H1 (cell line): ENCODE data around the gene GALE. TPM values are rescaled to one million over a fixed set of nuclear protein-coding genes. Genes with fewer than 3 reads are reported as not detected.

Source experiments
- CTCF ChIA-PET: fragments of 300-600 bp; sonication (Branson Sonifier 250); formaldehyde crosslinking; loops from one replicate; lab custom pipeline; 2021; ENCODE audit not compliant: partially characterized antibody; lab: Charles Lee
- POLR2A ChIA-PET: fragments of 300-600 bp; sonication (Branson Sonifier 250); formaldehyde crosslinking; loops from one replicate; lab custom pipeline; 2021; ENCODE audit warnings: inconsistent platforms; ENCODE audit not compliant: partially characterized antibody; lab: Charles Lee
- DNase-seq, 2 experiments: peaks; one replicate each; pipeline versions ENCODE4 v3.0.0 to v3.0.0-alpha.2; 2010 to 2022; ENCODE audit warnings: low spot score in 2 of 2, low read depth in 1 of 2, mixed read lengths in 1 of 2
- FAIRE-seq: peaks from 2 replicates; lab custom pipeline; 2011; peaks lifted over from hg19 to GRCh38; lab: Jason Lieb, UNC
- H2AFZ ChIP-seq: 2 replicates; pipeline ENCODE4 v1.8.1; 2012; ENCODE audit warnings: low read length, inconsistent platforms
- H2AK5ac ChIP-seq: 2 replicates; pipeline ENCODE4 v1.6.1; 2013; ENCODE audit warnings: low read depth, low read length
- H2BK120ac ChIP-seq: replicated peaks from 2 replicates; pipeline ENCODE3; 2013; ENCODE audit warnings: low read depth, low read length, inconsistent platforms
- H2BK12ac ChIP-seq: 2 replicates; pipeline ENCODE4 v1.6.1; 2013; ENCODE audit warnings: low read depth, low read length
- H2BK15ac ChIP-seq: 2 replicates; pipeline ENCODE4 v1.6.1; 2013; ENCODE audit warnings: low read length
- H2BK20ac ChIP-seq: 2 replicates; pipeline ENCODE4 v1.6.1; 2013; ENCODE audit warnings: low read length
- H2BK5ac ChIP-seq: 2 replicates; pipeline ENCODE4 v1.6.1; 2013; ENCODE audit warnings: low read depth, low read length
- H3K14ac ChIP-seq: 2 replicates; pipeline ENCODE4 v1.6.1; 2013; ENCODE audit warnings: inconsistent platforms; ENCODE audit not compliant: insufficient read length
- H3K18ac ChIP-seq: 2 replicates; pipeline ENCODE4 v1.6.1; 2013; ENCODE audit warnings: low read length; ENCODE audit errors: extremely low read depth
- H3K23ac ChIP-seq: 2 replicates; pipeline ENCODE4 v1.6.1; 2013; ENCODE audit warnings: inconsistent platforms; ENCODE audit not compliant: insufficient read length
- H3K23me2 ChIP-seq: 2 replicates; pipeline ENCODE4 v1.6.1; 2013; ENCODE audit warnings: low read depth, low read length
- H3K27ac ChIP-seq: 2 replicates; pipeline ENCODE4 v1.6.1; 2011; ENCODE audit warnings: low read depth, low read length, inconsistent platforms
- H3K27me3 ChIP-seq, 4 experiments: replicated peaks in 1 of 4; 1 replicate in 1 of 4; 2 replicates in 3 of 4; pipeline versions ENCODE4 v1.6.1 to v1.8.1; 2011 to 2013; ENCODE audit warnings: low read length in 3 of 4, mild to moderate bottlenecking in 3 of 4, inconsistent platforms in 2 of 4, mixed read lengths in 2 of 4, moderate library complexity in 1 of 4; ENCODE audit not compliant: control insufficient read depth in 3 of 4, insufficient read depth in 3 of 4; ENCODE audit errors: extremely low read depth in 1 of 4
- H3K36me3 ChIP-seq, 4 experiments: 2 replicates each; pipeline versions ENCODE4 v1.6.1 to v1.8.1; 2011 to 2013; ENCODE audit warnings: mild to moderate bottlenecking in 4 of 4, low read length in 3 of 4, moderate library complexity in 2 of 4, control low read depth in 1 of 4, inconsistent platforms in 1 of 4; ENCODE audit not compliant: insufficient read depth in 4 of 4, control insufficient read depth in 2 of 4
- H3K4ac ChIP-seq: replicated peaks from 2 replicates; pipeline ENCODE3; 2013; ENCODE audit warnings: low read length, low read depth, mixed read lengths, inconsistent platforms; ENCODE audit not compliant: insufficient read length
- H3K4me1 ChIP-seq, 4 experiments: replicated peaks in 1 of 4; 1 replicate in 1 of 4; 2 replicates in 3 of 4; pipeline versions ENCODE4 v1.6.1 to v1.8.1; 2011 to 2013; ENCODE audit warnings: low read length in 3 of 4, inconsistent platforms in 2 of 4, mixed read lengths in 1 of 4; ENCODE audit not compliant: insufficient read depth in 4 of 4, control insufficient read depth in 3 of 4
- H3K4me2 ChIP-seq, 2 experiments: 2 replicates each; pipeline versions ENCODE4 v1.6.1 to v1.8.1; 2011 to 2013; ENCODE audit warnings: low read depth in 2 of 2, low read length in 2 of 2, control low read depth in 1 of 2, inconsistent platforms in 1 of 2, mild to moderate bottlenecking in 1 of 2; ENCODE audit not compliant: insufficient read depth in 1 of 2
- H3K4me3 ChIP-seq, 4 experiments: fragments of 200-600, 300-600 bp in 1 of 4; sonication (generic), shearing (Covaris generic), sonication (Bioruptor Twin) in 1 of 4; 2 replicates each; pipeline versions ENCODE4 v1.5.1 to v1.8.1; 2011 to 2016; ENCODE audit warnings: low read length in 4 of 4, low read depth in 3 of 4, control low read depth in 2 of 4, inconsistent platforms in 2 of 4, mild to moderate bottlenecking in 2 of 4, mixed read lengths in 1 of 4, moderate library complexity in 1 of 4; ENCODE audit not compliant: insufficient read depth in 2 of 4; ENCODE audit errors: extremely low read depth in 1 of 4
- H3K56ac ChIP-seq: replicated peaks from 2 replicates; pipeline ENCODE3; 2013; ENCODE audit warnings: low read depth, mild to moderate bottlenecking, mixed read lengths, low read length, inconsistent platforms; ENCODE audit not compliant: insufficient read length
- H3K79me1 ChIP-seq: 2 replicates; pipeline ENCODE4 v1.6.1; 2013; ENCODE audit warnings: low read depth, low read length, control low read depth
- H3K79me2 ChIP-seq, 2 experiments: 2 replicates each; pipeline versions ENCODE4 v1.6.1 to v1.8.1; 2012 to 2013; ENCODE audit warnings: low read length in 2 of 2, mild to moderate bottlenecking in 2 of 2, inconsistent platforms in 1 of 2; ENCODE audit not compliant: insufficient read depth in 2 of 2, control insufficient read depth in 1 of 2
- H3K9ac ChIP-seq, 4 experiments: replicated peaks in 1 of 4; 1 replicate in 1 of 4; 2 replicates in 3 of 4; pipeline versions ENCODE4 v1.6.1 to v1.8.1; 2011 to 2013; ENCODE audit warnings: low read depth in 3 of 4, low read length in 3 of 4, control low read depth in 2 of 4, mild to moderate bottlenecking in 2 of 4, moderate library complexity in 2 of 4, inconsistent platforms in 1 of 4; ENCODE audit errors: extremely low read depth in 1 of 4
- H3K9me3 ChIP-seq, 2 experiments: 2 replicates each; pipeline versions ENCODE4 v1.6.1 to v1.8.1; 2012 to 2013; ENCODE audit warnings: mild to moderate bottlenecking in 2 of 2, moderate library complexity in 2 of 2, control low read depth in 1 of 2, inconsistent platforms in 1 of 2, low read depth in 1 of 2, low read length in 1 of 2, mixed read lengths in 1 of 2; ENCODE audit not compliant: insufficient read depth in 2 of 2
- H4K20me1 ChIP-seq, 2 experiments: replicated peaks in 1 of 2; 2 replicates each; pipeline versions ENCODE3 to v1.8.1; 2011 to 2013; ENCODE audit warnings: inconsistent platforms in 2 of 2, low read length in 2 of 2, mild to moderate bottlenecking in 1 of 2; ENCODE audit not compliant: insufficient read depth in 2 of 2, control insufficient read depth in 1 of 2
- H4K5ac ChIP-seq: 2 replicates; pipeline ENCODE4 v1.6.1; 2013; ENCODE audit warnings: low read length, low read depth, mixed read lengths, inconsistent platforms; ENCODE audit not compliant: insufficient read length
- H4K8ac ChIP-seq: 2 replicates; pipeline ENCODE4 v1.8.0; 2013; ENCODE audit warnings: mild to moderate bottlenecking, moderate library complexity, low read length, inconsistent platforms; ENCODE audit not compliant: insufficient read depth; ENCODE audit errors: extremely low read depth
- H4K91ac ChIP-seq: replicated peaks from 2 replicates; pipeline ENCODE3; 2013; ENCODE audit warnings: low read length, mixed read lengths, inconsistent platforms; ENCODE audit not compliant: insufficient read length
- CHD1 ChIP-seq: IDR thresholded peaks from 2 replicates; pipeline ENCODE4 v1.6.1; 2012; ENCODE audit warnings: low read depth, low read length, improper control_type of control experiment
- HDAC2 ChIP-seq, 2 experiments: fragments of 300-600 bp in 1 of 2; sonication (generic) in 1 of 2; IDR thresholded peaks; 2 replicates each; pipeline ENCODE4 v1.6.1; 2011 to 2012; ENCODE audit warnings: low read depth in 2 of 2, low read length in 2 of 2, mild to moderate bottlenecking in 2 of 2, moderate library complexity in 2 of 2, borderline replicate concordance in 1 of 2, inconsistent platforms in 1 of 2
- POLR2AphosphoS5 ChIP-seq: IDR thresholded peaks from 2 replicates; pipeline ENCODE4 v1.6.1; 2011; ENCODE audit warnings: low read depth, low read length
- RXRA ChIP-seq: IDR thresholded peaks from 2 replicates; pipeline ENCODE4 v1.6.1; 2011; ENCODE audit warnings: low read depth, mild to moderate bottlenecking, low read length, moderate library complexity; ENCODE audit not compliant: insufficient read depth
- SIN3A ChIP-seq, 2 experiments: IDR thresholded peaks in 1 of 2; conservative IDR thresholded peaks in 1 of 2; 2 replicates each; pipeline ENCODE4 v1.6.1; 2011 to 2012; ENCODE audit warnings: low read length in 2 of 2, improper control_type of control experiment in 1 of 2, low read depth in 1 of 2, mild to moderate bottlenecking in 1 of 2
- SIRT6 ChIP-seq: IDR thresholded peaks from one replicate; pipeline ENCODE4 v1.7.1; 2012; ENCODE audit warnings: low read length, inconsistent platforms
- TBP ChIP-seq: IDR thresholded peaks from 2 replicates; pipeline ENCODE4 v1.6.1; 2011; ENCODE audit warnings: low read depth, low read length, improper control_type of control experiment
- TEAD4 ChIP-seq: IDR thresholded peaks from 2 replicates; pipeline ENCODE4 v1.6.1; 2012; ENCODE audit warnings: low read depth, low read length, inconsistent platforms, mixed read lengths
- WGBS, 2 experiments: shearing (Covaris generic) in 1 of 2; methylation state at CpG; one replicate each; pipeline versions ENCODE4 v1.1.6 to v1.1.7; 2013 to 2015; ENCODE audit warnings: low lambda C conversion rate in 2 of 2, mixed read lengths in 2 of 2, inconsistent platforms in 1 of 2, low coverage in 1 of 2, missing lambda C conversion rate in 1 of 2; ENCODE audit not compliant: insufficient replicate concordance in 2 of 2, insufficient coverage in 1 of 2, insufficient read length in 1 of 2; ENCODE audit errors: extremely low coverage in 1 of 2, missing lambda C conversion rate in 1 of 2; 5-methylcytosine and 5-hydroxymethylcytosine counted together
- polyA plus RNA-seq, 7 experiments: library from polyadenylated mRNA; depleted of rRNA in 3 of 7; stranded (reverse) in 5 of 7; unstranded in 2 of 7; fragments of >200 nt in 5 of 7; fragments of 200-250 nt in 2 of 7; gene quantifications; 1 replicate in 5 of 7; 2 replicates in 1 of 7; 4 replicates in 1 of 7; pipeline versions ENCODE4 v1.2.1 to v1.2.3, GENCODE V29; 2011 to 2013; ENCODE audit warnings: missing spikeins in 2 of 7, mixed read lengths in 2 of 7
- total RNA-seq: library from RNA; stranded (reverse); fragmentation: NEBNext Ultra II Directional; extraction: Animal tissue kit (Norgen Biotek cat#: 25700); gene quantifications from 2 replicates; pipeline ENCODE4 v1.2.1, GENCODE V29; 2021
- TF ChIP-seq, protein P1 (sequence below): IDR thresholded peaks from 2 replicates; pipeline ENCODE4 v1.6.1; 2012; ENCODE audit warnings: inconsistent platforms

The GALE gene
- total and polyA plus RNA-seq, 2 of the 8 experiments (the other 6 are each of a cell fraction or from before 2014, with no cell fraction given), result 26.0 to 33.9 TPM

DNA sequence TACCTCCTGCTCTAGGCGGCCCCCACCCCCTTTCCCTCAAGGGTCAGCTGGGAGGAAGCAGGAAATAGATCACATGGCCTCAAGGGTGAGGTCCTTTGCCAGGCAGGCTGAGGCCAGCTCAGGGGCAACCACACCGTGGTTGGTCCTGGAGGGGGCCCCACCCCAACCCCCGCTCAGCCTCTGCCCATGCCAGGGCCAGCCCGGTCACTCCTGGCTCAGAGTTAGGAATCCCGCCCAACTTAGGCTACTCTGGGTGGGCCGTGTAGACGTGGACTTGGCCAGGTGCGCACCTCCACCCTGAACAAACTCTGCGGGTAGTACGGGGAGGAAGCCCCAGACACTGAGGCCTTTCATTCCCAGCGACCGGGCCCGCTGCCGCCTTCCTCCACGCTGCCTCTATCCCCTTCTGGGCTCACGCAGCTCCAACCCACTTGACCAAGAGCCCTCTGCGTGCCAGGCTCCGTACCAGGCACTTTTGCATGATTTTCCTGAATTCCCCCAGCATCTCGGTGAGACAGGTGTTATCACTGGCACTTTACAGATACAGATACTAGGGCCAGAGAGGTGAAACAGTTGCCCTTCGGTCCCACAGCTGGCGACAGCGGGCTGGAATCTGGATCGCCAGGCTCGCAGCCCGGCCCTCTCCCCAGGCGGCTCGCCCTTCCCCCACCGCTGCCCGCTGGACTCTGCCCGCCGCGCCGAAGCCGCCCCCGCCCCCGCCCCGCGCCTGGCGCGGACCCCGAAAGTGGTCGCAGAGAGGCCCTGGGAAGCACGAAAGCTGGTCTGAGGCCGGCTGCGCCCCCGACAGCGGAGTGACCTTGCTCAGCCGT lies 769 bp downstream of the GALE start:
- FAIRE-seq, result no peak
- TF ChIP-seq HDAC2 (IDR thresholded peaks at IDR 0.05; ENCODE audit: borderline replicate concordance in 1 of 2, low read depth in 2 of 2, low read length in 2 of 2), result 0 out of 4 replicates have a peak, but pooled peaks have one; percentile 4 to 18
- TF ChIP-seq CHD1, result no peak
- TF ChIP-seq TEAD4, result no peak
- no peak for TF ChIP-seq SIRT6
- no peak for TF ChIP-seq RXRA
- peak in 1 of 2 experiments; percentile 55; a peak in 1 of 4 replicates for TF ChIP-seq SIN3A (conservative IDR thresholded peaks at IDR 0.05 in 1 of 2, IDR thresholded peaks at IDR 0.05 in 1 of 2; ENCODE audit: low read depth in 1 of 2, low read length in 2 of 2)
- TF ChIP-seq POLR2AphosphoS5, result peak; percentile 22
- TF ChIP-seq, protein P1, sequence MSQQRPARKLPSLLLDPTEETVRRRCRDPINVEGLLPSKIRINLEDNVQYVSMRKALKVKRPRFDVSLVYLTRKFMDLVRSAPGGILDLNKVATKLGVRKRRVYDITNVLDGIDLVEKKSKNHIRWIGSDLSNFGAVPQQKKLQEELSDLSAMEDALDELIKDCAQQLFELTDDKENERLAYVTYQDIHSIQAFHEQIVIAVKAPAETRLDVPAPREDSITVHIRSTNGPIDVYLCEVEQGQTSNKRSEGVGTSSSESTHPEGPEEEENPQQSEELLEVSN, result peak; percentile 23; the same call in 1 of the 2 replicates
- TF ChIP-seq TBP, result 0 out of 2 replicates have a peak, but pooled peaks have one; percentile 12

More for the DNA sequence above, 769 bp downstream of the GALE start:
- Histone ChIP-seq H3K9ac (peak overlapping the region; percentile 33 to 82 (median 45)), H3K9me3 (no peaks in the 10 kb centered on the region), H2BK5ac (peak overlapping the region; percentile 79; the same call in 1 of the 2 replicates), H3K23ac (no peak overlapping the region), H3K23me2 (peaks cover 16% of the 10 kb centered on the region), H3K4me3 (peak overlapping the region; percentile 57 to 81 (median 70)), H3K56ac (peak overlapping the region; percentile 52), H4K8ac (peak overlapping the region; percentile 28; the same call in 1 of the 2 replicates), H2AFZ (no peak overlapping the region), H2BK15ac (peak overlapping the region; percentile 90; the same call in 1 of the 2 replicates), H4K5ac (peak overlapping the region; percentile 21), H2AK5ac (no peak overlapping the region), H4K20me1 (peaks cover 2 to 4% of the 10 kb centered on the region in 2 experiments), H4K91ac (peak overlapping the region; percentile 79), H3K36me3 (peaks cover 6 to 19% (median 16%) of the 10 kb centered on the region in 4 experiments; a peak in 5 of 8 replicates), H3K27me3 (no peaks in the 10 kb centered on the region; a peak in 1 of 7 replicates), H3K79me2 (no peaks in the 10 kb centered on the region), H3K14ac (no peak overlapping the region), H2BK120ac (peak overlapping the region; percentile 69), H3K4ac (no peak overlapping the region), H3K27ac (no peak overlapping the region), H3K79me1 (no peaks in the 10 kb centered on the region), H3K4me2 (peak overlapping the region; percentile 89 to 95), H3K18ac (peak overlapping the region; percentile 83), H2BK20ac (no peak overlapping the region), H2BK12ac (peak overlapping the region; percentile 53; the same call in 1 of the 2 replicates), H3K4me1 (peaks cover 0 to 12% (median 9%) of the 10 kb centered on the region in 4 experiments; a peak in 5 of 7 replicates)
- ChIA-PET CTCF (interaction anchor here (1.4 to 5.3 kb wide), 9 partner anchors 10 to 117 kb away, joined by 3 to 66 read pairs (median 6); no protein-coding TSS in a partner anchor), POLR2A (interaction anchor here (0.6 to 16.2 kb wide), 15 partner anchors 8 to 352 kb away, joined by 3 to 192 read pairs (median 4); partner anchors contain the start of genes HMGCL, LYPLA2, PITHD1 and PNRC2)
- 2% methylated on average over 30 of the region's 48 CpGs; no CpG with 5 or more reads in 1 of the 2 experiments for WGBS, 2 experiments
- DNase-seq, result peak in 1 of 2 experiments; percentile 68
